ENCODE measurements around the gene CCR3.

CCR3 gene

GRCh38 chr3:46194868-46195553, 47.2 kb upstream of the CCR3 start:
- Histone ChIP-seq H3K9ac (ENCODE audit: low read depth, low read length, poor library complexity, severe bottlenecking) (no peak overlapping the region), H3K4me3 (ENCODE audit: low read length, poor library complexity, severe bottlenecking) (no peak overlapping the region), H3F3A (ENCODE audit: low read depth) (no peaks in the 10 kb centered on the region), H3K9me3 (ENCODE audit: insufficient read depth, low read depth, low read length) (peaks cover 11% of the 10 kb centered on the region; the same call in 1 of the 2 replicates), H3K4me2 (ENCODE audit: low read depth, low read length, poor library complexity, severe bottlenecking) (no peak overlapping the region), H4K20me1 (ENCODE audit: insufficient read depth, low read length, poor library complexity, severe bottlenecking) (no peaks in the 10 kb centered on the region), H3K36me3 (ENCODE audit: insufficient read depth, low read length) (no peaks in the 10 kb centered on the region), H3K4me1 (ENCODE audit: insufficient read depth, low read length, poor library complexity, severe bottlenecking) (no peaks in the 10 kb centered on the region), H3K9me2 (replicated peaks; ENCODE audit: low read depth, low read length) (no peaks in the 10 kb centered on the region), H3K79me2 (ENCODE audit: insufficient read depth, low read length) (no peaks in the 10 kb centered on the region), H2AFZ (ENCODE audit: low read length) (no peak overlapping the region), H3K27me3 (ENCODE audit: insufficient read depth, low read length, poor library complexity, severe bottlenecking) (peaks cover 13% of the 10 kb centered on the region)
- TF ChIP-seq EZH2phosphoT487 (IDR thresholded peaks at IDR 0.05; ENCODE audit: borderline replicate concordance) (no peak), CTCF (conservative IDR thresholded peaks at IDR 0.05; ENCODE audit: low read length) (no peak)

GRCh38 chr3:46196261-46196957, 45.9 kb upstream of the CCR3 start:
- no peak overlapping the region for H3K9ac ChIP-seq (ENCODE audit: low read depth, low read length, poor library complexity, severe bottlenecking)
- H3K9me3 ChIP-seq (ENCODE audit: insufficient read depth, low read depth, low read length): peaks cover 11% of the 10 kb centered on the region; the same call in 1 of the 2 replicates
- peaks cover 13% of the 10 kb centered on the region for H3K27me3 ChIP-seq (ENCODE audit: insufficient read depth, low read length, poor library complexity, severe bottlenecking)
- no peak overlapping the region for H3K4me2 ChIP-seq (ENCODE audit: low read depth, low read length, poor library complexity, severe bottlenecking)
- H3K9me2 ChIP-seq (replicated peaks; ENCODE audit: low read depth, low read length): no peaks in the 10 kb centered on the region
- no peak overlapping the region for H3K4me3 ChIP-seq (ENCODE audit: low read length, poor library complexity, severe bottlenecking)
- no peaks in the 10 kb centered on the region for H3F3A ChIP-seq (ENCODE audit: low read depth)
- H3K36me3 ChIP-seq (ENCODE audit: insufficient read depth, low read length): no peaks in the 10 kb centered on the region
- no peak overlapping the region for H2AFZ ChIP-seq (ENCODE audit: low read length)
- H3K4me1 ChIP-seq (ENCODE audit: insufficient read depth, low read length, poor library complexity, severe bottlenecking): no peaks in the 10 kb centered on the region
- no peak for TF ChIP-seq CTCF (conservative IDR thresholded peaks at IDR 0.05; ENCODE audit: low read length)
- TF ChIP-seq EZH2phosphoT487 (IDR thresholded peaks at IDR 0.05; ENCODE audit: borderline replicate concordance): no peak
- H3K79me2 ChIP-seq (ENCODE audit: insufficient read depth, low read length): no peaks in the 10 kb centered on the region
- H4K20me1 ChIP-seq (ENCODE audit: insufficient read depth, low read length, poor library complexity, severe bottlenecking): no peaks in the 10 kb centered on the region

DNA sequence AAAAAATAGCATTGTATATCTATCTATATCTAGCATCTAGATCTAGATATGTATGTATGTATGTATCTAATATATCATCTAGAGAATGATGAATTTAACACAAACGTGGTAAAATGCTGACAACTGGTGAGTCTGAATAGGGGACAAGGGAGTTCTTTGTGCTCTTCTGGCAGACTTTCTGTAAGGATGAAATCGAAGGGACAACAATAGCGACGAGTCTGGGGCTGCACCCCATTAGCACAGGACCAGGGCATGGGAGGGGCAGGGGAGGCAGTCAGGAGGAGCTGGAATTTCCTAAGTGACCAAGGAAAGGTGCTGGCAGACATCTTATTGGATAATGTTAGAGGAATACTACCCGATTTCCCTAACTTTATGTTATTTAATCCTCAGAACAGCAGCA, 42.0 kb upstream of the CCR3 start:
- Histone ChIP-seq H4K20me1 (ENCODE audit: insufficient read depth, low read length, poor library complexity, severe bottlenecking) (no peaks in the 10 kb centered on the region), H3K27me3 (ENCODE audit: insufficient read depth, low read length, poor library complexity, severe bottlenecking) (no peaks in the 10 kb centered on the region), H3K79me2 (ENCODE audit: insufficient read depth, low read length) (no peaks in the 10 kb centered on the region), H2AFZ (ENCODE audit: low read length) (no peak overlapping the region), H3K9me2 (replicated peaks; ENCODE audit: low read depth, low read length) (no peaks in the 10 kb centered on the region), H3K4me3 (ENCODE audit: low read length, poor library complexity, severe bottlenecking) (no peak overlapping the region), H3K9me3 (ENCODE audit: insufficient read depth, low read depth, low read length) (peaks cover 1% of the 10 kb centered on the region; the same call in 1 of the 2 replicates), H3K4me2 (ENCODE audit: low read depth, low read length, poor library complexity, severe bottlenecking) (no peak overlapping the region), H3F3A (ENCODE audit: low read depth) (no peaks in the 10 kb centered on the region), H3K9ac (ENCODE audit: low read depth, low read length, poor library complexity, severe bottlenecking) (no peak overlapping the region), H3K36me3 (ENCODE audit: insufficient read depth, low read length) (no peaks in the 10 kb centered on the region), H3K4me1 (ENCODE audit: insufficient read depth, low read length, poor library complexity, severe bottlenecking) (no peaks in the 10 kb centered on the region)
- TF ChIP-seq EZH2phosphoT487 (IDR thresholded peaks at IDR 0.05; ENCODE audit: borderline replicate concordance): no peak
- no peak for TF ChIP-seq CTCF (conservative IDR thresholded peaks at IDR 0.05; ENCODE audit: low read length)
